ENCODE measurements around the gene ADGRL1. TPM values are rescaled to one million over a fixed set of nuclear protein-coding genes. Genes with fewer than 3 reads are reported as not detected.

Gene ADGRL1
- polyA plus RNA-seq, 3 donors: 1.7 TPM; not detected in 2

GRCh38 chr19:14145381-14145780 lies 60.6 kb downstream of the ADGRL1 start:
- Mint-ChIP-seq H3K9me3 (peaks cover 0 to 1% (median 0%) of the 10 kb centered on the region in 7 donors), H3K4me3 (no peak overlapping the region), H3K4me1 (peaks cover 66% of the 10 kb centered on the region), H3K36me3 (peaks cover 12 to 18% of the 10 kb centered on the region in 2 donors), H3K27ac (peak overlapping the region in 1 of 7 donors; percentile 44), H3K27me3 (ENCODE audit: low read depth in 3 of 3) (peaks cover 0 to 5% (median 0%) of the 10 kb centered on the region in 3 donors)
- peaks cover 30 to 35% of the 10 kb centered on the region in 2 donors for H3K4me1 ChIP-seq (ENCODE audit: control insufficient read depth in 1 of 2, insufficient read depth in 2 of 2, low read length in 2 of 2)
- no peak overlapping the region for H3K4me2 ChIP-seq (replicated peaks; ENCODE audit: extremely low read depth, low read length, poor library complexity, severe bottlenecking)
- H4K20me1 ChIP-seq (ENCODE audit: insufficient read depth, low read length): peaks cover 84% of the 10 kb centered on the region
- no peaks in the 10 kb centered on the region for H3K9me3 ChIP-seq (replicated peaks in 1 of 2; ENCODE audit: control insufficient read depth in 1 of 2, insufficient read depth in 1 of 2, low read length in 2 of 2)
- TF ChIP-seq CTCF (IDR thresholded peaks at IDR 0.05): no peak
- H2AFZ ChIP-seq (ENCODE audit: insufficient read depth, low read depth, low read length, poor library complexity, severe bottlenecking): no peak overlapping the region
- H3K79me2 ChIP-seq (ENCODE audit: insufficient read depth, low read length): peaks cover 80% of the 10 kb centered on the region
- no peaks in the 10 kb centered on the region for H3K36me3 ChIP-seq (replicated peaks in 1 of 2; ENCODE audit: control insufficient read depth in 1 of 2, insufficient read depth in 2 of 2, low read length in 2 of 2)
- no peak overlapping the region for H3K9ac ChIP-seq (ENCODE audit: insufficient read depth, low read length, poor library complexity, severe bottlenecking)
- H3K4me3 ChIP-seq (replicated peaks in 1 of 3; ENCODE audit: low read depth in 2 of 3, low read length in 3 of 3): no peak overlapping the region
- H3K27me3 ChIP-seq (ENCODE audit: control insufficient read depth in 2 of 2, insufficient read depth in 2 of 2, low read length in 2 of 2): no peaks in the 10 kb centered on the region
- WGBS (ENCODE audit: insufficient coverage): 97% methylated on average over 3 of the region's 6 CpGs
- intact Hi-C loops (cut with micrococcal nuclease): loop anchor here in 1 of 2 donors (5.0 to 10.0 kb wide), 2 partner anchors 142 to 259 kb away; no protein-coding TSS in a partner anchor
- no peak for DNase-seq
- no peak overlapping the region for H3K27ac ChIP-seq (ENCODE audit: low read depth in 1 of 2, low read length in 2 of 2)

- intact Hi-C loops (cut with micrococcal nuclease): loop anchor here in 1 of 2 donors (10.0 kb wide), 1 partner anchor 262 kb away; no protein-coding TSS in a partner anchor
- H3K4me2 ChIP-seq (replicated peaks; ENCODE audit: extremely low read depth, low read length, poor library complexity, severe bottlenecking): no peak overlapping the region
- 96% methylated on average over 8 of the region's 12 CpGs for WGBS (ENCODE audit: insufficient coverage)
Measured at GRCh38 chr19:14142262-14143190, 63.4 kb downstream of the ADGRL1 start.

More at GRCh38 chr19:14142262-14143190, 63.4 kb downstream of the ADGRL1 start:
- no peak overlapping the region for H2AFZ ChIP-seq (ENCODE audit: insufficient read depth, low read depth, low read length, poor library complexity, severe bottlenecking)
- H3K9ac ChIP-seq (ENCODE audit: insufficient read depth, low read length, poor library complexity, severe bottlenecking): no peak overlapping the region
- H3K79me2 ChIP-seq (ENCODE audit: insufficient read depth, low read length): peaks cover 85% of the 10 kb centered on the region
- no peak overlapping the region for H3K4me3 Mint-ChIP-seq
- H3K36me3 Mint-ChIP-seq: peaks cover 12 to 14% of the 10 kb centered on the region in 2 donors
- no peaks in the 10 kb centered on the region for H3K27me3 Mint-ChIP-seq (ENCODE audit: low read depth in 3 of 3)
- no peak overlapping the region for H3K27ac ChIP-seq (ENCODE audit: low read depth in 1 of 2, low read length in 2 of 2)
- H3K27ac Mint-ChIP-seq: peak overlapping the region in 1 of 7 donors; percentile 57
- H4K20me1 ChIP-seq (ENCODE audit: insufficient read depth, low read length): peaks cover 79% of the 10 kb centered on the region
- H3K36me3 ChIP-seq (replicated peaks in 1 of 2; ENCODE audit: control insufficient read depth in 1 of 2, insufficient read depth in 2 of 2, low read length in 2 of 2): no peaks in the 10 kb centered on the region
- no peak for TF ChIP-seq CTCF (IDR thresholded peaks at IDR 0.05)
- H3K9me3 ChIP-seq (replicated peaks in 1 of 2; ENCODE audit: control insufficient read depth in 1 of 2, insufficient read depth in 1 of 2, low read length in 2 of 2): no peaks in the 10 kb centered on the region
- DNase-seq: no peak
- H3K9me3 Mint-ChIP-seq: no peaks in the 10 kb centered on the region
- H3K4me1 Mint-ChIP-seq: peaks cover 61% of the 10 kb centered on the region
- peaks cover 32 to 36% of the 10 kb centered on the region in 2 donors for H3K4me1 ChIP-seq (ENCODE audit: control insufficient read depth in 1 of 2, insufficient read depth in 2 of 2, low read length in 2 of 2)
- no peaks in the 10 kb centered on the region for H3K27me3 ChIP-seq (ENCODE audit: control insufficient read depth in 2 of 2, insufficient read depth in 2 of 2, low read length in 2 of 2)
- H3K4me3 ChIP-seq (replicated peaks in 1 of 3; ENCODE audit: low read depth in 2 of 3, low read length in 3 of 3): no peak overlapping the region
